GM21619 (cell line): ENCODE results near the gene ASTN2.

ENCODE experiments used
- ATAC-seq: cut with Tn5 transposase; IDR thresholded peaks from one replicate; pipeline ENCODE4 v1.9.1; 2021; ENCODE audit not compliant: unreplicated experiment

Gene ASTN2

GRCh38 chr9:116414374-116414773 lies 1000.5 kb downstream of the ASTN2 start:
- no peak for ATAC-seq

- no peak for ATAC-seq
Measured at GRCh38 chr9:116411506-116411905, 1003.4 kb downstream of the ASTN2 start.

GRCh38 chr9:116409638-116410037 lies 1005.2 kb downstream of the ASTN2 start:
- ATAC-seq: no peak

GRCh38 chr9:116409129-116409528 lies 1005.7 kb downstream of the ASTN2 start:
- ATAC-seq: no peak

GRCh38 chr9:116406469-116406868 lies 1008.4 kb downstream of the ASTN2 start:
- no peak for ATAC-seq

GRCh38 chr9:116405321-116405720 lies 1009.5 kb downstream of the ASTN2 start:
- peak; percentile 67 for ATAC-seq

- ATAC-seq: no peak
Measured at GRCh38 chr9:116404228-116404627, 1010.6 kb downstream of the ASTN2 start.

- no peak for ATAC-seq
Measured at GRCh38 chr9:116403171-116403570, 1011.7 kb downstream of the ASTN2 start.

GRCh38 chr9:116395699-116396037 lies 1019.2 kb downstream of the ASTN2 start:
- ATAC-seq: no peak

- ATAC-seq: no peak
Measured at GRCh38 chr9:116394894-116395698, 1019.8 kb downstream of the ASTN2 start.

- no peak for ATAC-seq
Measured at GRCh38 chr9:116394070-116394469, 1020.8 kb downstream of the ASTN2 start.

- ATAC-seq: no peak
Measured at GRCh38 chr9:116393198-116393597, 1021.7 kb downstream of the ASTN2 start.

- no peak for ATAC-seq
Measured at GRCh38 chr9:116391306-116391900, 1023.5 kb downstream of the ASTN2 start.

GRCh38 chr9:116390303-116391228 lies 1024.3 kb downstream of the ASTN2 start:
- peak; percentile 60 for ATAC-seq

GRCh38 chr9:116389541-116390302 lies 1025.1 kb downstream of the ASTN2 start:
- ATAC-seq: no peak

- ATAC-seq: peak; percentile 61
Measured at GRCh38 chr9:116387934-116388698, 1026.7 kb downstream of the ASTN2 start.

GRCh38 chr9:116383936-116384335 lies 1030.9 kb downstream of the ASTN2 start:
- no peak for ATAC-seq

- no peak for ATAC-seq
Measured at GRCh38 chr9:116383133-116383532, 1031.7 kb downstream of the ASTN2 start.

- no peak for ATAC-seq
Measured at GRCh38 chr9:116382053-116382452, 1032.8 kb downstream of the ASTN2 start.

GRCh38 chr9:116381350-116381749 lies 1033.5 kb downstream of the ASTN2 start:
- ATAC-seq: no peak
